Skeletal muscle tissue (tissue), 4 donors: ENCODE data around the gene RAP1GAP2. TPM values are rescaled to one million over a fixed set of nuclear protein-coding genes. Genes with fewer than 3 reads are reported as not detected.

Source experiments
- H3K27ac ChIP-seq: one replicate; pipeline ENCODE4 v1.7.0; 2013; ENCODE audit warnings: mild to moderate bottlenecking, low read depth, low read length, inconsistent platforms
- H3K27me3 ChIP-seq, 3 donors: one replicate each; pipeline ENCODE4 v1.7.0; 2013; ENCODE audit warnings: low read length in 3 of 3; ENCODE audit not compliant: control insufficient read depth in 3 of 3, insufficient read depth in 3 of 3
- H3K36me3 ChIP-seq, 3 donors: one replicate each; pipeline ENCODE4 v1.7.0; 2013; ENCODE audit warnings: low read length in 3 of 3; ENCODE audit not compliant: control insufficient read depth in 3 of 3, insufficient read depth in 3 of 3
- H3K4me1 ChIP-seq, 3 donors: one replicate each; pipeline ENCODE4 v1.7.0; 2013; ENCODE audit warnings: low read length in 3 of 3, mild to moderate bottlenecking in 3 of 3; ENCODE audit not compliant: control insufficient read depth in 3 of 3, insufficient read depth in 3 of 3
- H3K4me3 ChIP-seq, 3 donors: one replicate each; pipeline ENCODE4 v1.7.0; 2013; ENCODE audit warnings: low read length in 3 of 3
- H3K9ac ChIP-seq, 3 donors: one replicate each; pipeline ENCODE4 v1.7.0; 2013; ENCODE audit warnings: low read length in 3 of 3, mild to moderate bottlenecking in 3 of 3, moderate library complexity in 2 of 3, low read depth in 1 of 3
- H3K9me3 ChIP-seq, 3 donors: one replicate each; pipeline ENCODE4 v1.7.0; 2013; ENCODE audit warnings: low read length in 3 of 3; ENCODE audit not compliant: control insufficient read depth in 3 of 3
- total RNA-seq: library from RNA; depleted of rRNA; stranded (reverse); fragments of >200 nt; gene quantifications from one replicate; pipeline ENCODE4 v1.2.3, GENCODE V29; 2014
- donor health status: Osteomylitis.

The RAP1GAP2 gene
- total RNA-seq, 1 donor from 2014 or later, result 2.1 TPM

DNA sequence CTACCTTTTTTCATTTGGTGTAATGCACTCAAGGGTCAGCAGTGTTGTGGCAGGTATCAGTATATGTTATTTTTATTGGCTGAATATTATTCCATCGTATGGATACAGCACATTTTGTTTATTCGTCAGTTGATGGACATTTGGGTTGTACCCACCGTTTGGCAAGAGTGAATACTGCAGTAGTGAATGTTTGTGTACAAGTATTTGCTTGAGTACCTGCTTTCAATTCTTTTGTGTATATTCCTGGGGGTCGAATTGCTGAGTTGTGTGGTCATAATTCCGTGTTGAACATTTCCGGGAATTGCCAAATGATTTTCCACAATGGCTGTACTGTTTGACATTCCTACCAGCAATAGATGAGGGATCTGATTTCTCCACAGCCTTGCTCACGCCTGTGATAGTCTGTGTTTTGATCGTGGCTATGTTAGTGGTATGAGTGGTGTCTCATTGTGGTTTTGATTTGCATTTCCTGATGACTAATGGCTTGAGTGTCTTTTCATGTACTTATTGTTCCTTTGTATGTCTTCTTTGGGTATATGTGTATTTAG lies 158.7 kb downstream of the RAP1GAP2 start:
- no peaks in the 10 kb centered on the region for H3K4me1 ChIP-seq
- peaks cover 0 to 2% (median 0%) of the 10 kb centered on the region in 3 donors for H3K27me3 ChIP-seq
- H3K9ac ChIP-seq, result no peak overlapping the region
- no peak overlapping the region for H3K27ac ChIP-seq
- no peaks in the 10 kb centered on the region for H3K9me3 ChIP-seq
- H3K4me3 ChIP-seq, result no peak overlapping the region
- no peaks in the 10 kb centered on the region for H3K36me3 ChIP-seq

DNA sequence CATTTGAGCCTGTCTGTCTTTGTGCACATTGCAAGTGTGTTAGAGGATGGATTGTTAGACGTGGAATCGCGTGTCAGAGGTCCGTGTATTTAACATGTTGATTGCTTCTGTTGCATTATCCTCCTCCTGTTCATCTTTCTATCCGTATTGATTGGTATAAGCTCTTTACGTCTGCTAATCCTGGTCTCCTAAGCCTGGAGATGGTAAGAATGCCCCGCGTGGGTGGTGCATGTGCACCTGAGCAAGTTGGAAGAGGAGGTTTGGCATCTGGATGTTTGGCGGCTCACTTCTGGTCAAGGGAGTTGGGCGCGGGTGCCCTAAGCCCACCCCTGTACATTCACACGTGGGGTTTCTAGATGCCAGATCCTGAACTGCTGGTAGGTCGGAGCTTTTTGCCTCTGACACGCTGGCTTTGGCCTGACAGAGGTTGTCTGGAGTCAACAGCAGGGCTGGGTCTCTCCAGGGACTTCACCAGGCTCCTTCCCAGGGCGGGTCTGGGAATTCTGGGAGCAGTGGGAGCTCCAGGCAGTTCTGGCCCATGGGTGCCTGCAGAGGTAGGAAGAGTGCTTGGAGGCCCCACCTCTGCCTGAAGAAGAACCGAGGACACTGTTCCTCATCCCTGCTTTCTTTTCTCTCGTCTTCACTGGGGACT lies 159.8 kb downstream of the RAP1GAP2 start:
- Histone ChIP-seq H3K4me3 (no peak overlapping the region), H3K36me3 (no peaks in the 10 kb centered on the region), H3K4me1 (no peaks in the 10 kb centered on the region), H3K27me3 (peaks cover 0 to 2% (median 0%) of the 10 kb centered on the region in 3 donors), H3K9me3 (no peaks in the 10 kb centered on the region), H3K9ac (no peak overlapping the region), H3K27ac (no peak overlapping the region)

DNA sequence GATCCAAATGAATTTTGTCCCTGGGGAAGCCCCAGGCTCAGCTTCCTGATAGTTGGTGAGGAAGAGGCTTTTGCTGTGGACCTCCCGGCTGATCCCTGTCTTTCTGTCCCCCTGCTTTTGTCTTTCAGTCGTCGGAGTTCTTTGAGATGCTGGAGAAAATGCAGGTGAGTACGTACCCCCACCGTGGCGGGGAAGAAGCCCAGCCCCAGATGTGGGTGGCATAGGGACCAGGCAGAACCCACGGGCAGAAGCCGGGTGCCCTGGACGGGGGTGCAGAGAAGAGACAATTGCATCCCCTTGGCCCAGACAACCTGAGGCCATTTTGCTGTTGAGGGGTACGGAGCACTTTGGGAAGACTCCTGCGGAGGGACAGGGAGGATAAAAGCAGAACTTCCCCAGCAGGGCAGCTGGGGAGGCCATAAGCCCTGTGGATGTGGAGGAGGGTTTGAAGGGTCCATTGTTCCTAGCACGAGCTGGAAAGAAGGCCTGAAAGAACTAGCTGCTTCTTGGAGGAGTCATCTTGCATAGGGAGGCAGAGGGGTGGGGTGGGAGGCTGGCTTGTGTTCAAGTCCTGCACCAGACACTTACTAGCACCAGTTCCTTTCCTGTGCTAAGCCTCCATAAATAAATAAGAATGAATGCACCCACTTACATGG lies 161.5 kb downstream of the RAP1GAP2 start:
- H3K36me3 ChIP-seq, result no peaks in the 10 kb centered on the region
- peaks cover 0 to 4% (median 0%) of the 10 kb centered on the region in 3 donors for H3K27me3 ChIP-seq
- no peak overlapping the region for H3K27ac ChIP-seq
- no peaks in the 10 kb centered on the region for H3K9me3 ChIP-seq
- no peak overlapping the region for H3K9ac ChIP-seq
- no peak overlapping the region for H3K4me3 ChIP-seq
- no peaks in the 10 kb centered on the region for H3K4me1 ChIP-seq

DNA sequence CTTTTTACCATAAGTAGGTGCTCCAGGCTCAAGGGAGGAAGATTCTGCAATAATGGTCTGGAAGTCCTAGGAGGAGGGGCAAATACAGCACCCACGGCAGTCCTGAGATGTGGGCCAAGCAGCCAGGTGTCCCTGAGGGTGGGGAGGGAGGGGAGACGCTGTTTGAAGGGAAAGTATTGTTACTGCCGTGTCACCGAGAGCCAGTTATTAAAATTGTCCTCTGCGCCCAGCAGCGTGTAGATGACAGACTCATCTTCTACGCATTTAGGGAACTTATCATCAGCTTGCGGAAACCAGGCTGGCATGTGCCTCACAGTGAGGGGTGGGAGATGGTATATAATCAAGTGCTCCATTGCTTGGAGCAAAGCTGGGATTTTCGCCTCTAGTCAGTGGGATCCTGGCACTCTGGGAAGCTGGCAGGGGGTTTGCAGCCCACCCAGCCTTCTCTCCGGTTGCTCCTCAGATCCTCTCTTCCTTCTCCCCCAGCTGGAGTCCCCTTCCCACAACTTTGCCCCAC lies 162.5 kb downstream of the RAP1GAP2 start:
- H3K27ac ChIP-seq, result no peak overlapping the region
- H3K4me3 ChIP-seq, result no peak overlapping the region
- H3K36me3 ChIP-seq, result no peaks in the 10 kb centered on the region
- no peak overlapping the region for H3K9ac ChIP-seq
- no peaks in the 10 kb centered on the region for H3K4me1 ChIP-seq
- peaks cover 0 to 10% (median 0%) of the 10 kb centered on the region in 3 donors for H3K27me3 ChIP-seq
- H3K9me3 ChIP-seq, result no peaks in the 10 kb centered on the region

DNA sequence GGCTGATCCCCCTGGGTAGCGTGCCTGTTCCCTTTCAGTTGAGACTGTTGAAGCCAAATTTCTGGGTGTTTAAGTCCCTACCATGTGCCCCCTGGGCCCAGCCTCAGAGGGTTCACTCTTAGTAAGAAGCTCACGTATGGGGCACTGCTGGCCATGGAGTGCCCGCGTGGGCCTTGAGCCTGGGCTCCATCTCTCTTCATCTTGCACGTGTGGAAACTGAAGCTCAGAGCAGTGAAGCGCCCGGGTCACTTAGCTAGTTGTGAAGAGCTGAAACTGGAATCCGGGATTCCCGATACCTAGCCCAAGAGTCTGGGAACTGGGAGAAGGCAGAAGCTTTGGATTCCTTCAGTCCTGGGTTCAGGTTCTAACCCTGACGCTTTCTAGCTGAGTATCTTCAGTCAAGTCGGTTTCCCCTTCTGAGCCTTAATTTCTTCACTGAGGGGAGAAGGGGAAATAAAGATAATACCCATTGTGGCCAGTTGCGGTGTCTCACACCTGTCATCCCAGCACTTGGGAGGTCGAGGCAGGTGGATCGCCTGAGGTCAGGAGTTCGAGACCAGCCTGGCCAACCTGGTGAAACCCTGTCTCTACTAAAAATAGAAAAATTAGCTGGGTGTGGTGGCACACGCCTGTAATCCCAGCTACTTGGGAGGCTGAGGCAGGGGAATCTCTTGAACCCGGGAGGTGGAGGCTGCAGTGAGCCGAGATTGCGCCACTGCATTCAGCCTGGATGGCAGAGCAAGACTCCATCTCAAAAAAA lies 163.3 kb downstream of the RAP1GAP2 start:
- Histone ChIP-seq H3K4me3 (no peak overlapping the region), H3K36me3 (no peaks in the 10 kb centered on the region), H3K27me3 (peaks cover 0 to 12% (median 0%) of the 10 kb centered on the region in 3 donors), H3K27ac (no peak overlapping the region), H3K4me1 (no peaks in the 10 kb centered on the region), H3K9me3 (no peaks in the 10 kb centered on the region), H3K9ac (no peak overlapping the region)

DNA sequence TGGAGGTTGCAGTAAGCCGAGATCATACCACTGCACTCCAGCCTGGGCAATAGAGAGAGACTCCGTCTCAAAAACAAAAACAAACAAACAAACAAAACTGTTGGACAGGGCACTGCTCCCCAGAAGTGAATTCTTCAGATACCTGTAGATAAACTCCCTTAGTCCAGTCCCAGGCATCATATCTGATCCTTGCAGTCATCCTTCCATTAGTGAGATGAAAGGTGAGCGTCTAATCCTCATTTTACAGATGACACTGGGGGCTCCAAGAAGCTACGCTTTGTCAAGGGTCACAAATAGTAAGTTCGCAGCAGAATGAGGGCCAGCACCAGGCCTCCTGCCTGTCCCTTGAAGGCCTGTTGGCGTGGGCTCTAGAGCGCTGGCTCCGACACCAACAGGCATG lies 165.2 kb downstream of the RAP1GAP2 start:
- Histone ChIP-seq H3K27me3 (peaks cover 3 to 12% (median 4%) of the 10 kb centered on the region in 3 donors), H3K9ac (no peak overlapping the region)

DNA sequence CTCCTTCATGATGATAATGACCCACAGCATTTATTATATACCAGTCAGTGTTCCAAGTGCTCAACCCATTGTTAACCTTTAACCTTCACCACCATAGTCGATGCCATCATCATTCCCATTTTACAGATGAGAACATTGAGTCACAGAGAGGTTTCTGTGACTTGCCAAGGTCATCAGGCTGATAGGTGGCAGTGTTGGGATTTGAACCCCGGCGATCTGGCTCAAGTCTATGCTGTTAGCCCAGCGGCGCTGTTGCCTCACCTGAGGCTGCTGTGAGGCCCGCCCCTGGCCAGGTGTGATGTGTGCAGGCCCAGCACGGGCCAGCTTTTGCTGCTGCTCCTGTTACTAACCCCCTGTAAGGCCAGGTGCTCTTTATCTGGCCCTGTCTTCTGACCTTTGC lies 166.0 kb downstream of the RAP1GAP2 start:
- Histone ChIP-seq H3K4me3 (no peak overlapping the region), H3K9me3 (no peaks in the 10 kb centered on the region), H3K36me3 (no peaks in the 10 kb centered on the region), H3K9ac (no peak overlapping the region), H3K27ac (no peak overlapping the region), H3K4me1 (no peaks in the 10 kb centered on the region), H3K27me3 (peaks cover 3 to 12% (median 4%) of the 10 kb centered on the region in 3 donors)

More for the DNA sequence above, 165.2 kb downstream of the RAP1GAP2 start:
- H3K4me3 ChIP-seq, result no peak overlapping the region
- no peaks in the 10 kb centered on the region for H3K36me3 ChIP-seq
- H3K27ac ChIP-seq, result no peak overlapping the region
- no peaks in the 10 kb centered on the region for H3K4me1 ChIP-seq
- no peaks in the 10 kb centered on the region for H3K9me3 ChIP-seq

DNA sequence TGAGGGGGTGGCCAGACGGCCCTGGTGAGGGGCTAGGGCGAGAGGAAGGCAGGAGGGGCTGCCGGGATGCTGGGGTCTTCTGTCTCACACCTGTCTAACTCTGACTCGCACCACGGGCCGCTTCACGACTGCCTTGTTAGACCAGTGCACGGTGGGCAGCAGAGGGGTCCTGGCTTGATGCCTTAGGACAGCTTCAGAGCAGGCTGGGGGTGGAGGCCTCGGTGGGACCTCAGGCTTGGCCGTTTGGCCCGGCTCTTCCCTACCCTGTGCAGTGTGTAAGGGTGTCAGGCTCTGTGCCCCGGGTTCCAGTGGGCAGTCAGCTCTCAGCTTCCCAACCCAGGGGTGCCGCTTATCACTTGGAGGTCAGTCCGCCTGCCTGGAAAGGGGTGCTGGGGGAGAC lies 166.5 kb downstream of the RAP1GAP2 start:
- H3K27ac ChIP-seq, result no peak overlapping the region
- H3K9me3 ChIP-seq, result no peaks in the 10 kb centered on the region
- peaks cover 3 to 12% (median 4%) of the 10 kb centered on the region in 3 donors for H3K27me3 ChIP-seq
- no peak overlapping the region for H3K9ac ChIP-seq
- no peak overlapping the region for H3K4me3 ChIP-seq
- H3K36me3 ChIP-seq, result no peaks in the 10 kb centered on the region
- H3K4me1 ChIP-seq, result no peaks in the 10 kb centered on the region

DNA sequence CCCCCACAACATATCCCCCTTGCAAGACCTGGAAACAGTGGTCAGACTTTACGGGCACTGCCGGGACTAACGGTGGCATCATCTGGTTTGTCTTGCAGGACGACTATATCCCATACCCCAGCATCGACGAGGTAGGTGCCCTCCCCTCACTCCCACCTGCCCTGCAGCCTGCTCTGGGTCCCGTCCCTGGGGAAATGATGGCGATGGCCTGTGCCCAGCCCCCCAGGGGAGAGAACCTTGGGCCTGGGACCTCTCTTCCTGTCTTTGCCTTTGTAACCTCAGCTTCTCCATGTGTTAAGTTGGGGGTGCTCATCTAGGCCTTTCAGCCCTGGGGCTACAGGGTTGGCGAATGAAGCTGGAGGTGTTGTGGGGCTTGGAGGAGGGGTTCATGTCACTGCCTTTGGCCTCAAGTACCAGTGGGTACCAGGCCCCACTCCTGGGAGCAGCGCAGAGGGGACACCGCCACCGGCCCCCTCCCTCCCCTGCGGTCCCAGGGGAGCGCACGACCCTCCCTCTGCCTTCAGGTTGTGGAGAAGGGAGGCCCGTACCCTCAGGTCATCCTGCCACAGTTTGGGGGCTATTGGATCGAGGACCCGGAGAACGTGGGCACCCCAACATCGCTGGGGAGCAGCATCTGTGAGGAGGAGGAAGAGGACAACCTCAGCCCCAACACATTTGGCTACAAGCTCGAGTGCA lies 167.2 kb downstream of the RAP1GAP2 start:
- H3K4me1 ChIP-seq, result no peaks in the 10 kb centered on the region
- no peaks in the 10 kb centered on the region for H3K9me3 ChIP-seq
- H3K27ac ChIP-seq, result no peak overlapping the region
- no peak overlapping the region for H3K9ac ChIP-seq
- peaks cover 3 to 12% (median 4%) of the 10 kb centered on the region in 3 donors for H3K27me3 ChIP-seq
- no peaks in the 10 kb centered on the region for H3K36me3 ChIP-seq
- no peak overlapping the region for H3K4me3 ChIP-seq
